Stimulated activated CD8-positive, alpha-beta memory T cell treated with anti-CD3 and anti-CD28 coated beads, Interleukin-12 subunit alpha, Interleukin-12 subunit beta, amount 100 ng/mL, for 4 hours (primary cell): Measurements from ENCODE around the gene SNX22.

ENCODE experiments used
- DNase-seq: peaks from one replicate; pipeline ENCODE4 v3.0.0-alpha.2; 2020; ENCODE audit warnings: low read depth

Gene SNX22

GRCh38 chr15:64156652-64157331 lies 5.3 kb downstream of the SNX22 start:
- no peak for DNase-seq

GRCh38 chr15:64157599-64158125 lies 6.1 kb downstream of the SNX22 start:
- no peak for DNase-seq

GRCh38 chr15:64158363-64159134 lies 7.0 kb downstream of the SNX22 start:
- DNase-seq = no peak

DNA sequence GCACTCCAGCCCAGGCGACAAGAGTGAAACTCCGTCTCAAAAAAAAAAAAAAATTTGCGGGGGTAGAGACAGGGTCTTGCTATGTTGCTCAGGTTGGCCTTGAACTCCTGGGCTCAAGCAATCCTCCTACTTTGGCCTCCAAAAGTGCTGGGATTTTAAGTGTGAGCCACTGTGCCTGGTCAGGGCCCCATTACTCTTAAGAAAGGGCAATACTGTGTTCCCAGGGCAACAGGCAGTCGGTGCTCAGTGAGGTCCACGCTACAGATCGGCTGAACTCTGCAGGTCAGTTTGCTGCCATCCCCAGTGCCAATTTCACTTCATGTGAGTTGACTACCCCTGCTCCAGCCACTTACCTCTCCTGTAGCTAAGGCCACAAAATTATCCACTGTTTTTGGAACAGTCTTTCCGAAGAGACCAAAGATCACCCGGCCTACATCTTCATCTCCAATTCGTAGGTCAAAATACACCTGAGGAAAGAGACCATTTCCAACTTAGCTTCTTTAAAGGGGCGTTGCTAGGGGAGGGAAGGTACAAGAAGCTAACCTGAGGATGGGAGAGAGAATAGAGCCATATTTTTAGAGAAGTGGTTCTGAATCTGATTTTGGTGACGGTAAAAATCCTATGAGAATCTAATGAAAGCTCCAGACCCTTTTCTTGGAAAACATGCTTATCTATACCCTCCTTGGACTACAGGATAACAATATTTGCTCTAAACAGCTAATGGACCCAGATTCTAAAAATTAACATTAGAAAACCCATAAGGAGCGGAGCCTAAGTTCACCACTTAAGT lies 10.4 kb downstream of the SNX22 start:
- no peak for DNase-seq

DNA sequence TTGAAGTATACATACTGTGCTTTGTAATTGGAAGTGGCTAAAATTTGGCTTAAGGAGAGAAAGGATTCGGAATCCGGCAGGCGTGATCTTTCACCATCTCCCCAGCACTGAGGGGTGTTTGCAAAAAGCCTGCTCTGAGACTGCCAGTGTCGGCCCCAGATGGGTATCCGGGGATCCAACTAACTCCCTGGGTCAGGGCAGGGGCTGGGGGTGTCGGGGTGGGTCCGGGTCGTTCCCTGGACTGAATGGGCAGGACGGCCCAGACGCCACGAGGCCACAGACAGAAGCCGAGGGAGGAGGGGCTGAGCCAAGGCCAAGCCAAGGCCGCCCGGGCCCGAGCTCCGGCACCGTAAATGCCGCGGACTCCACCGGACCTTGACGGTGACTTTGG lies 10.9 kb downstream of the SNX22 start:
- DNase-seq = no peak

DNA sequence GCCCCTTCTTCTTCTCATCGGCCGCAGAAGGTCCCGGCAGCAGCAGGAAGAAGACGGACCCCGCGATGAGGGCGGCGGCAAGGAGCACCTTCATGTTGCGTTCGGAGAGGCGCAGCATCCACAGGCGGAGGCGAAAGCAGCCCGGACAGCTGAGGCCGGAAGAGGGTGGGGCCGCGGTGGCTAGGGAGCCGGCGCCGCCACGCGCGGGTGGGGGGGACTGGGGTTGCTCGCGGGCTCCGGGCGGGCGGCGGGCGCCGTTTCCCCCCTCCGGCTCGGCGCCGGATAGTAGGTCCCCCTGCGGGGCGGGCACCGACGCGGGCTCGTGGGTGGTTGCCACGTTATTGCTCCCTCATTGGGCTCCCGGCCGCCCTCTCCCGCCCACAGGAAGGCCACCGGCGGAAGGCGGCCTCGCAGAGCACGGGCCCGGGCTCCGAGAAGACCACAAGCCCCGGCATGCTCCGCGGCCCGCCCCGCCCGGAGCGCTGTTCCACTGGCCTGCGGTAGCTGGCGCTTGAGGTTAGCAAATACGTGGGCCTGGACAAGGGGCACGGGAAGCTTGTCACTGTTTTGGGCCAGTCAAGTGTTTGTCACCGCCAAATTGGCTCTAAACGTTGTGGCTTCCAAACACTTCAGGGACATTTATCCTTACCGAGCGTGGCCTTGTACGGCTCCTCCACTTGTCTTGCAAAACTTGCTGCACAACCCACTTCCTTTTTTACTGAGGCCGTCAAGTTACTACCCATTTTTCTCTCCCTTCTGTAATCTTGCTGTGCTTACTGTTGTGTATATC lies 11.5 kb downstream of the SNX22 start, which contains the start of gene PPIB:
PPIB (minus strand) TSS at position 154 of the 790 bp plus-strand sequence; CDS start at position 118, 36 bp downstream.
- DNase-seq = peak; percentile 99

- no peak for DNase-seq
Observed at GRCh38 chr15:64163659-64164362, 12.3 kb downstream of the SNX22 start.

- no peak for DNase-seq
Observed at GRCh38 chr15:64164436-64164835, 12.9 kb downstream of the SNX22 start.

GRCh38 chr15:64166102-64166890 lies 14.8 kb downstream of the SNX22 start:
- DNase-seq = no peak

GRCh38 chr15:64180235-64180824 lies 28.8 kb downstream of the SNX22 start:
- DNase-seq = no peak

DNA sequence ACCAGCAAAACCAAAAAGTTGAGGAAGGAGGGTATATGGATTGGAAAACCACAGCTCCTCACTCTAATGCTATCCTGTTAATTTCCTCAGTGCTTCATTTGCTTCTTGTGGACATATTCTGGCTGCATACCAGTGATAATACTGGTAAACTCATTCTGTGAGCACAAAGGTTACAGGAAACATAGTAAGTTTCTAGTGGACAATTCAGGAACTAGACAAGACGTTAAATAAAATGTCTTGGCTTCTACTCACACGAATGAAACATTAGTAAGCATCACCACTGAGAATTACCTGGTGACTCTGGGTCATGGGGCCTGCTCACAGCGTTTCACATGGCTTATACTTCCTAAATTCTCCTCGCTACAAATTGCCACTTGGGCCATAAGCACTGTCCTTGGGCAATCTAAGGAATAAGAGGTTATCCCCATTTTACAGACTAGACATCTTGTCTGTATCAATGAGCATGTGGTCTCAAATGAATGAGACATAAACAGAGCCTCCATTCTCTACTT lies 31.4 kb downstream of the SNX22 start:
- no peak for DNase-seq

DNA sequence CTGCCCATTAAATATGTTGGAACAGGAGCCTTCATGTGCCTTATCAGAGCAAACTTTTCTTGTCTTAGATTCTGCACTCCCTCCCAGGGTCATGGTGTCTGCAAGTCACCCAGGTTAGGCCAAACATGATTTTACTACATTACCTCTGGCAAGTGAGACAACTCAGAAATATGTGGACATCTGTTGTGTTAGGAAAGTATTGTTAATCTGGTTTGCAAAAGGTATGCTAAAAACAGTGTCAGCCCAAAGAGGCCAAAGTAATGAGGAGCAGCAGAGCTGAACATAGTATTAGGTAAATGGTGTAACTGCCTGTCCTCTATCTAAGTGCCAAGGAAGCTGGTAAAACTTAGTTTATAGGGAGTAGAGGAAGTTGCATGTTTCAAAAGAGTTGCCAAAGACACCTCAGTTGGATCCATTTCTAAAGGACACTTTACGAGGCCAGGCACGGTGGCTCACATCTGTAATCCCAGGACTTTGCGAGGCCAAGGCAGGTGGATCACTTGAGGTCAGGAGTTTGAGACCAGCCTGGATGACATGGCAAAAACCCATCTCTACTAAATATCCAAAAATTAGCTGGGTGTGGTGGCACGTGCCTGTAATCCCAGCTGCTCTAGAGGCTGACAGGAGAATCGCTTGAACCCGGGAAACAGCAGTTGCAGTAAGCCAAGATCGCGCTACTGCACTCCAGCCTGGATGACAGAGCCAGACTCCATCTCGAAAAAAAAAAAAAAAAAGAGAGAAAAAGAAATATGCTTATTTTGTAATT lies 33.8 kb downstream of the SNX22 start:
- no peak for DNase-seq

GRCh38 chr15:64187396-64188191 lies 36.1 kb downstream of the SNX22 start:
- no peak for DNase-seq

GRCh38 chr15:64191971-64192830 lies 40.7 kb downstream of the SNX22 start:
- no peak for DNase-seq

GRCh38 chr15:64193971-64194370 lies 42.4 kb downstream of the SNX22 start:
- no peak for DNase-seq

GRCh38 chr15:64197425-64197824 lies 45.9 kb downstream of the SNX22 start:
- DNase-seq = no peak

GRCh38 chr15:64205202-64205601 lies 53.7 kb downstream of the SNX22 start:
- DNase-seq = no peak
